PC-3 (cell line): ENCODE data around the gene DIP2B. TPM values are rescaled to one million over a fixed set of nuclear protein-coding genes. Genes with fewer than 3 reads are reported as not detected.
A peak's percentile ranks its signal among the peaks of the same experiment; 100 is the strongest.

Experiments
- ATAC-seq: fragments of 200-7000 bp; cut with Tn5 transposase; 2 replicates; pipeline ENCODE4 v1.9.1; 2020; ENCODE audit warnings: mild to moderate bottlenecking, moderate library complexity
- BruUV-seq: library from RNA; stranded (reverse); fragments of 400-500 nt; replicated peaks from 2 replicates; lab custom pipeline; 2021; lab: Mats Ljungman, UMichigan
- CTCF ChIA-PET: fragments of 300-600 bp; sonication (Branson Sonifier 250); formaldehyde crosslinking; loops from one replicate; lab custom pipeline; 2022; ENCODE audit warnings: antibody characterized with exemption; lab: Charles Lee
- POLR2A ChIA-PET: fragments of 300-600 bp; sonication (Branson Sonifier 250); formaldehyde crosslinking; loops from one replicate; lab custom pipeline; 2022; ENCODE audit warnings: antibody characterized with exemption; ENCODE audit not compliant: unreplicated experiment; lab: Charles Lee
- DNase-seq: peaks from one replicate; pipeline ENCODE4 v3.0.0-alpha.2; 2015
- H2AFZ ChIP-seq: fragments of 300-600 bp; sonication (generic); 2 replicates; pipeline ENCODE4 v1.6.0; 2016; ENCODE audit warnings: antibody characterized with exemption, low read length
- H3F3A ChIP-seq: fragments of 300-600 bp; sonication (generic); one replicate; pipeline ENCODE4 v1.6.0; 2017; ENCODE audit warnings: antibody characterized with exemption, low read length, control low read depth, mild to moderate bottlenecking; ENCODE audit not compliant: unreplicated experiment
- H3K27ac ChIP-seq: fragments of 300-600 bp; sonication (generic); 2 replicates; pipeline ENCODE4 v1.5.1; 2016; ENCODE audit warnings: mild to moderate bottlenecking, low read length
- H3K27me3 ChIP-seq: fragments of 300-600 bp; sonication (generic); 2 replicates; pipeline ENCODE4 v1.6.1; 2016; ENCODE audit warnings: low read length, mixed read lengths
- H3K36me3 ChIP-seq: fragments of 300-600 bp; sonication (generic); 2 replicates; pipeline ENCODE4 v1.6.1; 2016; ENCODE audit warnings: low read depth, mixed run types, low read length, mixed read lengths
- H3K4me1 ChIP-seq: fragments of 300-600 bp; sonication (generic); 2 replicates; pipeline ENCODE4 v1.5.1; 2016; ENCODE audit warnings: low read length; ENCODE audit not compliant: insufficient read depth
- H3K4me2 ChIP-seq: fragments of 300-600 bp; sonication (generic); 2 replicates; pipeline ENCODE4 v1.6.0; 2016; ENCODE audit warnings: low read length
- H3K4me3 ChIP-seq: fragments of 300-600 bp; sonication (generic); 2 replicates; pipeline ENCODE4 v1.5.1; 2016; ENCODE audit warnings: mild to moderate bottlenecking, low read length, mixed read lengths
- H3K79me2 ChIP-seq: fragments of 300-600 bp; sonication (generic); 2 replicates; pipeline ENCODE4 v1.6.1; 2017; ENCODE audit warnings: low read length, mixed read lengths
- H3K9ac ChIP-seq: fragments of 300-600 bp; sonication (generic); 2 replicates; pipeline ENCODE4 v1.6.0; 2016; ENCODE audit warnings: mild to moderate bottlenecking, low read length
- H3K9me2 ChIP-seq: fragments of 300-600 bp; sonication (generic); replicated peaks from 2 replicates; pipeline ENCODE4 v1.6.1; 2016; ENCODE audit warnings: mixed run types, low read length, mixed read lengths
- H3K9me3 ChIP-seq: fragments of 300-600 bp; sonication (generic); 2 replicates; pipeline ENCODE4 v1.6.1; 2016; ENCODE audit warnings: low read length, mixed read lengths
- H4K20me1 ChIP-seq: fragments of 300-600 bp; sonication (generic); 2 replicates; pipeline ENCODE4 v1.6.1; 2016; ENCODE audit warnings: low read length, mixed read lengths
- EZH2 ChIP-seq: fragments of 300-600 bp; sonication (generic); IDR thresholded peaks from one replicate; pipeline ENCODE4 v1.6.1; 2017; ENCODE audit warnings: antibody characterized with exemption, mild to moderate bottlenecking, low read length; ENCODE audit not compliant: unreplicated experiment
- EZH2phosphoT487 ChIP-seq: fragments of 300-600 bp; sonication (generic); IDR thresholded peaks from 2 replicates; pipeline ENCODE4 v1.6.1; 2018; ENCODE audit warnings: mild to moderate bottlenecking, antibody characterized with exemption, low read length, borderline replicate concordance
- intact Hi-C: fragments of 100-400 bp; cut with micrococcal nuclease; formaldehyde crosslinking; loops from 2 replicates; pipeline ENCODE4 v1.9.0; 2023
- total RNA-seq: library from RNA; depleted of rRNA; stranded (reverse); fragments of >200 nt; gene quantifications from 2 replicates; pipeline ENCODE4 v1.2.3, GENCODE V29; 2014
- TF ChIP-seq, protein P1 (sequence below): fragments of 300-600 bp; sonication (generic); conservative IDR thresholded peaks from 2 replicates; pipeline ENCODE4 v1.5.1; 2017; ENCODE audit warnings: antibody characterized with exemption, low read depth, mild to moderate bottlenecking, low read length

Gene DIP2B
- total RNA-seq, 1 experiment from 2014 or later: 36.3 TPM

DNA sequence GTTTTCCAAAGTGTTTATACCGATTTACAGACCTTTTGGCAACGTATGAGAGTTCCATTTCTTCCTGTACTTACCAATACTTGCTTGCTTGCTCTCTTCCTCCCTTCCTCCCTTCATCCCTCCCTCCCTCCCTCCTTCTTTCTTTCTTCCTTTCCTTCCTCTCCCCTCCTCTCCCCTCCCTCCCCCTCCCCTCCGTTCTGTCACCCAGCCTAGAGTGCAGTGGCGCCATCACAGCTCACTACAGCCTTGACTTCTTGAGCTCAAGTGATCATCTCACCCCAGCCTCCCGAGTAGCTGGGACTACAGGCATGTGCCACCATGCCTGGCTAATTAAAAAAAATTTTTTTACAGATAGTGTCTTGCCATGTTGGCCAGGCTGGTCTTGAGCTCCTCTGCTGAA is 40.4 kb downstream of the DIP2B start:
- no peak overlapping the region for H2AFZ ChIP-seq
- H3K27ac ChIP-seq: peak overlapping the region; percentile 54
- no peaks in the 10 kb centered on the region for H3K27me3 ChIP-seq
- no peak for ATAC-seq
- no peaks in the 10 kb centered on the region for H3K9me3 ChIP-seq
- no peaks in the 10 kb centered on the region for H4K20me1 ChIP-seq
- H3K36me3 ChIP-seq: peaks cover 6% of the 10 kb centered on the region; the same call in 1 of the 2 replicates
- TF ChIP-seq EZH2phosphoT487: no peak
- TF ChIP-seq, protein P1, sequence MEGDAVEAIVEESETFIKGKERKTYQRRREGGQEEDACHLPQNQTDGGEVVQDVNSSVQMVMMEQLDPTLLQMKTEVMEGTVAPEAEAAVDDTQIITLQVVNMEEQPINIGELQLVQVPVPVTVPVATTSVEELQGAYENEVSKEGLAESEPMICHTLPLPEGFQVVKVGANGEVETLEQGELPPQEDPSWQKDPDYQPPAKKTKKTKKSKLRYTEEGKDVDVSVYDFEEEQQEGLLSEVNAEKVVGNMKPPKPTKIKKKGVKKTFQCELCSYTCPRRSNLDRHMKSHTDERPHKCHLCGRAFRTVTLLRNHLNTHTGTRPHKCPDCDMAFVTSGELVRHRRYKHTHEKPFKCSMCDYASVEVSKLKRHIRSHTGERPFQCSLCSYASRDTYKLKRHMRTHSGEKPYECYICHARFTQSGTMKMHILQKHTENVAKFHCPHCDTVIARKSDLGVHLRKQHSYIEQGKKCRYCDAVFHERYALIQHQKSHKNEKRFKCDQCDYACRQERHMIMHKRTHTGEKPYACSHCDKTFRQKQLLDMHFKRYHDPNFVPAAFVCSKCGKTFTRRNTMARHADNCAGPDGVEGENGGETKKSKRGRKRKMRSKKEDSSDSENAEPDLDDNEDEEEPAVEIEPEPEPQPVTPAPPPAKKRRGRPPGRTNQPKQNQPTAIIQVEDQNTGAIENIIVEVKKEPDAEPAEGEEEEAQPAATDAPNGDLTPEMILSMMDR: no peak
- no peak for TF ChIP-seq EZH2
- H3K9me2 ChIP-seq: no peaks in the 10 kb centered on the region
- no peak overlapping the region for H3K4me3 ChIP-seq
- H3K4me1 ChIP-seq: peaks cover 54% of the 10 kb centered on the region
- intact Hi-C loops: no loop called here
- H3K79me2 ChIP-seq: peaks cover 86% of the 10 kb centered on the region
- BruUV-seq: no TSS peak
- H3F3A ChIP-seq: peaks cover 5% of the 10 kb centered on the region
- H3K4me2 ChIP-seq: peak overlapping the region; percentile 11; the same call in 1 of the 2 replicates
- CTCF ChIA-PET: no interaction called here
- POLR2A ChIA-PET: interaction anchor here (0.7 kb wide), 1 partner anchor 14 kb away, joined by 14 read pairs; no protein-coding TSS in a partner anchor
- DNase-seq: no peak
- no peak overlapping the region for H3K9ac ChIP-seq

DNA sequence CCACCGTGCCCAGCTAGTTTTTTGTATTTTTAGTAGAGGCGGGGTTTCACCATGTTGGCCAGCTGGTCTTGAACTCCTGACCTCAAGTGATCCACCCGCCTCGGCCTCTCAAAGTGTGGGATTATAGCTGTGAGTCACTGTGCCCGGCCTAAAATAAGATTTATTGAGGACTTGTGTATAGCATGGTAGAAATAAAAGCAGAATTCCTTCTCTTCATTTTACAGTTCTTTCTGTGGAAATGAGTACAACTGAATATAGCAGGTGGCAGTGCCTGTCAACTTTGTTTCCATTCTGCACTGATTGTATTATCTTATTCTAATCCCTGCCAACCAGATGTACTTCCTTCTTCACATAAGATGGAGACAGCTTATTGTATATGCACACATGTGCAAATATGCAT is 41.0 kb downstream of the DIP2B start:
- peak overlapping the region; percentile 11 for H3K4me2 ChIP-seq

DNA sequence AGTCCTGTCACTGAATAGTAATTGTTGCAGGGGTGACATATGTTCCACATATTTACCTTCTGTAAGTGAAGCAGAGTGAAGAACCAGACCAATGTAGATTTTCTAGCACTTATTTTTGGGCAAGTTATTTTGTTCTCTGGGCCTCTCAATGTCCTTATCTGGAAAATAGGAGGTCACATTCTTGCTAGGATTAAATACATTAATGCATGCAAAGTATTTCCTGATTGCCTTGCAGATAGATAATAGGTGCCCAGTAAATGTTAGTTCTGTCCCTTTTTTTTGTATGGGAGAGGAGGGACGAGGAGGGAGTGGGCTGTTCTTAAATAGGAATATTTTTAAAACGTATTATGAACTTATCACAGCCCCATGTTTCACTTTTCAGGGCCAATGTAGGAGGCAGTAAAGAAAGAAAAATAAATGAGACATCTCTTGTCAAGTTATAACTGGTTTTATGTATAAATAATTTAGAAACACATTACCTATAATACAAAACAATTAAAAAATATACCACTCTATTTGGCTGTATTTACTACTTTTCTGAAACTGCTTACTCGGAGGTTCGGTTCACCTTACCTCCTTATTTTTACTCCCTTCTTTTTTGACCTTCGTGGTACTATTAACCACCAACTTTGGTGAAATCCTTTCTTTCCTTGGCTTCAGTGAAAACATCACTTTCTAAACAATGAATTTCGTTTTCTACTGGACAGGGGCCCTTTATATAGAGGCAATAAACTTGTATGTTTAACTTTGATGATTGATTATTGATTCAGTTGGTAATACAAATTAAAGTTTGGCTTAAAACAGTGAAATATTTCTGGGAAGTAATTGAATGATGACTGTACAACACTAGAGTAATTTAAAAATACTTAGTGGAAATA is 41.9 kb downstream of the DIP2B start:
- POLR2A ChIA-PET: no interaction called here
- Histone ChIP-seq H3K9ac (peak overlapping the region; percentile 6; the same call in 1 of the 2 replicates), H3K27ac (peak overlapping the region; percentile 54), H3K9me3 (no peaks in the 10 kb centered on the region), H3K4me2 (peak overlapping the region; percentile 23), H2AFZ (no peak overlapping the region), H3K36me3 (0 out of 2 replicates have a peak, but pooled peaks cover 3% of the 10 kb centered on the region), H3K4me3 (no peak overlapping the region), H3K9me2 (no peaks in the 10 kb centered on the region), H3K4me1 (peaks cover 50% of the 10 kb centered on the region), H3K79me2 (peaks cover 90% of the 10 kb centered on the region), H3F3A (peaks cover 5% of the 10 kb centered on the region), H4K20me1 (no peaks in the 10 kb centered on the region), H3K27me3 (no peaks in the 10 kb centered on the region)
- intact Hi-C loops: no loop called here
- CTCF ChIA-PET: no interaction called here
- TF ChIP-seq EZH2phosphoT487 (no peak), EZH2 (no peak)
- TF ChIP-seq, protein P1: no peak
- DNase-seq (peak; percentile 55), ATAC-seq (no peak)
- BruUV-seq: no TSS peak

More for the DNA sequence above, 41.0 kb downstream of the DIP2B start:
- Histone ChIP-seq H4K20me1 (no peaks in the 10 kb centered on the region), H3K9ac (no peak overlapping the region), H3K9me3 (no peaks in the 10 kb centered on the region), H3K27me3 (no peaks in the 10 kb centered on the region), H3F3A (peaks cover 5% of the 10 kb centered on the region), H3K4me3 (no peak overlapping the region), H3K79me2 (peaks cover 90% of the 10 kb centered on the region), H3K9me2 (no peaks in the 10 kb centered on the region), H3K36me3 (peaks cover 6% of the 10 kb centered on the region; the same call in 1 of the 2 replicates), H3K27ac (peak overlapping the region; percentile 54), H3K4me1 (peaks cover 59% of the 10 kb centered on the region), H2AFZ (no peak overlapping the region)
- BruUV-seq: no TSS peak
- DNase-seq (no peak), ATAC-seq (no peak; the same call in 1 of the 2 replicates)
- ChIA-PET POLR2A (no interaction called here), CTCF (no interaction called here)
- TF ChIP-seq EZH2: no peak
- intact Hi-C loops: no loop called here
